ENCODE data around the gene TPBGL. TPM values are rescaled to one million over a fixed set of nuclear protein-coding genes. Genes with fewer than 3 reads are reported as not detected.
A peak's percentile ranks its signal among the peaks of the same experiment; 100 is the strongest.

Gene TPBGL
- polyA plus RNA-seq, 1 of the 3 experiments (the other 2 are of a cell fraction): 0.03 TPM

DNA sequence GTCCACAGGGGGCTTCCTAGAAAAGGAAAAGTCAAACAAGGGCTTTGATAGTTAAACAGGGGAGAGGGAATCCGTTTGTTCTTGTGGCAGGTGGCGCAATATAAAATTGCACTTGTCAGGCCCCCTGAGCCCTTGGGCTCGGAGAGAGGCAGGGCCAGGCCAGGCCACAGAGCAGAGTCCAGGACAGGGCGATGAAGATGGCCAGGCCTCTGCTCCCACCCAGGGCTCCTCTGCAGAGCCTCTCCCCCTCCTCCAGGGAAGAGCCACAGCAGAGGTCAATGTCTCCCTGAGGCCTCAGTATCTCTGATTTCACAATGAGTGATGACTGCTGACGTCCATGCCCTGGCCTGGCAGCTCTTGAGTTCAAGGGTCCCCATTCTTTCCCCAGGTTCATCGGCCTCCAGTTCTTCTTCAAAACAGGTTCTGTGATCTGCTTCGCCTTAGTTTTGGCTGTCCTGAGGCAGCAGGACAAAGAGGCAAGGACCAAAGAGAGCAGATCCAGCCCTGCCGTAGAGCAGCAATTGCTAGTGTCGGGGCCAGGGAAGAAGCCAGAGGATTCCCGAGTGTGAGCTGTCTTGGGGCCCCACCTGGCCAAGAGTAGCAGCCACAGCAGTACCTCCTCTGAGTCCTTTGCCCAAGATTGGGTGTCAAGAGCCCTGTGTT is 36.4 kb upstream of the TPBGL start (continued):
- TF ChIP-seq, protein P1, sequence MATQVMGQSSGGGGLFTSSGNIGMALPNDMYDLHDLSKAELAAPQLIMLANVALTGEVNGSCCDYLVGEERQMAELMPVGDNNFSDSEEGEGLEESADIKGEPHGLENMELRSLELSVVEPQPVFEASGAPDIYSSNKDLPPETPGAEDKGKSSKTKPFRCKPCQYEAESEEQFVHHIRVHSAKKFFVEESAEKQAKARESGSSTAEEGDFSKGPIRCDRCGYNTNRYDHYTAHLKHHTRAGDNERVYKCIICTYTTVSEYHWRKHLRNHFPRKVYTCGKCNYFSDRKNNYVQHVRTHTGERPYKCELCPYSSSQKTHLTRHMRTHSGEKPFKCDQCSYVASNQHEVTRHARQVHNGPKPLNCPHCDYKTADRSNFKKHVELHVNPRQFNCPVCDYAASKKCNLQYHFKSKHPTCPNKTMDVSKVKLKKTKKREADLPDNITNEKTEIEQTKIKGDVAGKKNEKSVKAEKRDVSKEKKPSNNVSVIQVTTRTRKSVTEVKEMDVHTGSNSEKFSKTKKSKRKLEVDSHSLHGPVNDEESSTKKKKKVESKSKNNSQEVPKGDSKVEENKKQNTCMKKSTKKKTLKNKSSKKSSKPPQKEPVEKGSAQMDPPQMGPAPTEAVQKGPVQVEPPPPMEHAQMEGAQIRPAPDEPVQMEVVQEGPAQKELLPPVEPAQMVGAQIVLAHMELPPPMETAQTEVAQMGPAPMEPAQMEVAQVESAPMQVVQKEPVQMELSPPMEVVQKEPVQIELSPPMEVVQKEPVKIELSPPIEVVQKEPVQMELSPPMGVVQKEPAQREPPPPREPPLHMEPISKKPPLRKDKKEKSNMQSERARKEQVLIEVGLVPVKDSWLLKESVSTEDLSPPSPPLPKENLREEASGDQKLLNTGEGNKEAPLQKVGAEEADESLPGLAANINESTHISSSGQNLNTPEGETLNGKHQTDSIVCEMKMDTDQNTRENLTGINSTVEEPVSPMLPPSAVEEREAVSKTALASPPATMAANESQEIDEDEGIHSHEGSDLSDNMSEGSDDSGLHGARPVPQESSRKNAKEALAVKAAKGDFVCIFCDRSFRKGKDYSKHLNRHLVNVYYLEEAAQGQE (IDR thresholded peaks at IDR 0.05; ENCODE audit: low read depth, low read length): no peak
- no peak for TF ChIP-seq SIN3A (IDR thresholded peaks at IDR 0.05; ENCODE audit: borderline replicate concordance, low read depth, low read length)
- no peak for TF ChIP-seq RXRA (IDR thresholded peaks at IDR 0.05; ENCODE audit: borderline replicate concordance, low read depth)
- TF ChIP-seq TCF12 (IDR thresholded peaks at IDR 0.05): no peak
- no peak for TF ChIP-seq MEF2A (IDR thresholded peaks at IDR 0.05; ENCODE audit: borderline replicate concordance, low read depth)
- no peak for TF ChIP-seq NFIC (IDR thresholded peaks at IDR 0.05; ENCODE audit: borderline replicate concordance)
- TF ChIP-seq SMC3 (IDR thresholded peaks at IDR 0.05; ENCODE audit: low read depth, low read length): no peak
- no peak for TF ChIP-seq FOXJ3 (CRISPR knock-in tag; IDR thresholded peaks at IDR 0.05)
- TF ChIP-seq YY1 (IDR thresholded peaks at IDR 0.05; ENCODE audit: low read depth): no peak

DNA sequence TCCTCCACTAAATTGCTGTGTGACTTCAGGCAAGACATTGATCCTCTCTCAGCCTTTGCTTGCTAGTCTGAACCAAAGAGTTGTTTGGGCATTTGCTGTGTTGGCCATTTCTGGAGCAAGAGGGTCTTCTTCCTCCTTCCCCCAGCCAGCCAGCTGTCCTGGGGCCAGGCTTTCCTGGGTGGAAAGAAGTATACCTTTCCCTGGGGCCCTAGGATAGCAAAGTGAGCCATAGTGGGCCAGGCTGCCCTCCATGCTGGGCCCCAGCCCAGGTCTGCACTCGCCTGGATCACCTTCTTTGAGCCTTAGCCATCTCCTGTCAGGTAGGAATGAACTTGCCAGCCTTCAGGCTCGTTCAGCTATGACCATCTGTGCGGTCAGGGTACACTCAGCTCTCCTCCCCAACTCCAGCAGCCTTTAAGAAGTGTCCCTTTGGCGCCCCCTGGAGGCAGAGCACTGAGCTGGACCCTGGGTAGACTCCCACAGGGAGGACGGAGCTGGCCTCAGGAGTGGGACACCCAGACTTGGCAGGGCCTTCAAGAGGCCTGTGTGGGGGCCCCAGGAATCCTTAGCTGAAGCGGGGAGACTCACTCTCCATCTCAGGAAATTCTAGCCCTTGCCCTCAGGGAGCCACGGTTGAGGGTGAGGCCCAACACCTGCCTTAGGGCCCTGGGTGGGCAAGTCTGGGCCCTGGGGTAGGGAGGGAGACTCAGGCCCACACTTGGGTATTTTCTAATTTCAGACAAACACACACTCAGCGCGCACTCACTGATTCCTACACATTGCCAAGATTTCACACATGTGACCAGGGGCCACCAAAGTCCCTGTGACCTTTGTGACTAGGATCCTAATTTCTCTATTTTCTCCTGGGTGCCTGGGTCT is 35.6 kb upstream of the TPBGL start:
- peak; percentile 88 for DNase-seq
- no peaks in the 10 kb centered on the region for H3F3A ChIP-seq (replicated peaks; ENCODE audit: insufficient read depth)
- H3K9me2 ChIP-seq: no peaks in the 10 kb centered on the region
- no peak overlapping the region for H2AFZ ChIP-seq (ENCODE audit: low read depth)
- ChIA-PET CTCF (interaction anchor here (0.5 to 16.0 kb wide), 55 partner anchors 9 to 422 kb away, joined by 3 to 630 read pairs (median 5); partner anchors contain the start of genes SLCO2B1 and TPBGL), POLR2A (interaction anchor here (1.1 kb wide), 2 partner anchors 58 to 62 kb away, joined by 5 to 9 read pairs; no protein-coding TSS in a partner anchor)
- no peaks in the 10 kb centered on the region for H3K9me3 ChIP-seq
- TF ChIP-seq, protein P2, sequence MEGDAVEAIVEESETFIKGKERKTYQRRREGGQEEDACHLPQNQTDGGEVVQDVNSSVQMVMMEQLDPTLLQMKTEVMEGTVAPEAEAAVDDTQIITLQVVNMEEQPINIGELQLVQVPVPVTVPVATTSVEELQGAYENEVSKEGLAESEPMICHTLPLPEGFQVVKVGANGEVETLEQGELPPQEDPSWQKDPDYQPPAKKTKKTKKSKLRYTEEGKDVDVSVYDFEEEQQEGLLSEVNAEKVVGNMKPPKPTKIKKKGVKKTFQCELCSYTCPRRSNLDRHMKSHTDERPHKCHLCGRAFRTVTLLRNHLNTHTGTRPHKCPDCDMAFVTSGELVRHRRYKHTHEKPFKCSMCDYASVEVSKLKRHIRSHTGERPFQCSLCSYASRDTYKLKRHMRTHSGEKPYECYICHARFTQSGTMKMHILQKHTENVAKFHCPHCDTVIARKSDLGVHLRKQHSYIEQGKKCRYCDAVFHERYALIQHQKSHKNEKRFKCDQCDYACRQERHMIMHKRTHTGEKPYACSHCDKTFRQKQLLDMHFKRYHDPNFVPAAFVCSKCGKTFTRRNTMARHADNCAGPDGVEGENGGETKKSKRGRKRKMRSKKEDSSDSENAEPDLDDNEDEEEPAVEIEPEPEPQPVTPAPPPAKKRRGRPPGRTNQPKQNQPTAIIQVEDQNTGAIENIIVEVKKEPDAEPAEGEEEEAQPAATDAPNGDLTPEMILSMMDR (IDR thresholded peaks at IDR 0.05): peak; percentile 87
- TF ChIP-seq SMC3 (IDR thresholded peaks at IDR 0.05; ENCODE audit: low read depth, low read length): peak; percentile 93
- TF ChIP-seq, protein P3, sequence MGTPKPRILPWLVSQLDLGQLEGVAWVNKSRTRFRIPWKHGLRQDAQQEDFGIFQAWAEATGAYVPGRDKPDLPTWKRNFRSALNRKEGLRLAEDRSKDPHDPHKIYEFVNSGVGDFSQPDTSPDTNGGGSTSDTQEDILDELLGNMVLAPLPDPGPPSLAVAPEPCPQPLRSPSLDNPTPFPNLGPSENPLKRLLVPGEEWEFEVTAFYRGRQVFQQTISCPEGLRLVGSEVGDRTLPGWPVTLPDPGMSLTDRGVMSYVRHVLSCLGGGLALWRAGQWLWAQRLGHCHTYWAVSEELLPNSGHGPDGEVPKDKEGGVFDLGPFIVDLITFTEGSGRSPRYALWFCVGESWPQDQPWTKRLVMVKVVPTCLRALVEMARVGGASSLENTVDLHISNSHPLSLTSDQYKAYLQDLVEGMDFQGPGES (IDR thresholded peaks at IDR 0.05; ENCODE audit: low read depth, low read length): no peak
- TF ChIP-seq RAD21 (IDR thresholded peaks at IDR 0.05; ENCODE audit: low read length): peak; percentile 90
- TF ChIP-seq JUND (IDR thresholded peaks at IDR 0.05): no peak
- H3K4me1 ChIP-seq (ENCODE audit: control insufficient read depth in 1 of 2, insufficient read depth in 2 of 2, low read depth in 1 of 2, low read length in 1 of 2): peaks cover 0 to 9% of the 10 kb centered on the region in 2 experiments; a peak in 1 of 4 replicates
- H3K4me3 ChIP-seq (ENCODE audit: low read depth in 2 of 2, low read length in 1 of 2): no peak overlapping the region; a peak in 1 of 4 replicates
- WGBS (ENCODE audit: low lambda C conversion rate): 25% methylated on average over 9 of the region's 9 CpGs
- no peaks in the 10 kb centered on the region for H4K20me1 ChIP-seq (ENCODE audit: insufficient read depth)
- H3K27me3 ChIP-seq (ENCODE audit: insufficient read depth): no peaks in the 10 kb centered on the region; the same call in 1 of the 2 replicates
- H3K36me3 ChIP-seq (replicated peaks in 1 of 2; ENCODE audit: control insufficient read depth in 1 of 2, insufficient read depth in 2 of 2, low read length in 1 of 2): no peaks in the 10 kb centered on the region
- H3K4me2 ChIP-seq: no peak overlapping the region
- no peak overlapping the region for H3K27ac ChIP-seq (ENCODE audit: low read depth in 2 of 2, low read length in 1 of 2)
- H3K79me2 ChIP-seq (ENCODE audit: insufficient read depth): no peaks in the 10 kb centered on the region
- no peak overlapping the region for H3K9ac ChIP-seq
